ENCODE data around the gene SENP8. TPM values are rescaled to one million over a fixed set of nuclear protein-coding genes. Genes with fewer than 3 reads are reported as not detected.
A peak's percentile ranks its signal among the peaks of the same experiment; 100 is the strongest.

Gene SENP8
- total and polyA plus RNA-seq, 2 of the 13 experiments (the other 11 are each of a cell fraction or from before 2014, with no cell fraction given) = 2.7 to 3.0 TPM

GRCh38 chr15:72118017-72118978, at the start of gene SENP8, which contains the start of gene MYO9A (continued):
- TF ChIP-seq IKZF5 (CRISPR knock-in tag; IDR thresholded peaks at IDR 0.05) = no peak
- no peak for TF ChIP-seq SIN3B (IDR thresholded peaks at IDR 0.05; ENCODE audit: low read length)
- TF ChIP-seq, protein P1, sequence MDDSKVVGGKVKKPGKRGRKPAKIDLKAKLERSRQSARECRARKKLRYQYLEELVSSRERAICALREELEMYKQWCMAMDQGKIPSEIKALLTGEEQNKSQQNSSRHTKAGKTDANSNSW (CRISPR knock-in tag; IDR thresholded peaks at IDR 0.05; ENCODE audit: borderline replicate concordance) = no peak
- TF ChIP-seq, protein P2, sequence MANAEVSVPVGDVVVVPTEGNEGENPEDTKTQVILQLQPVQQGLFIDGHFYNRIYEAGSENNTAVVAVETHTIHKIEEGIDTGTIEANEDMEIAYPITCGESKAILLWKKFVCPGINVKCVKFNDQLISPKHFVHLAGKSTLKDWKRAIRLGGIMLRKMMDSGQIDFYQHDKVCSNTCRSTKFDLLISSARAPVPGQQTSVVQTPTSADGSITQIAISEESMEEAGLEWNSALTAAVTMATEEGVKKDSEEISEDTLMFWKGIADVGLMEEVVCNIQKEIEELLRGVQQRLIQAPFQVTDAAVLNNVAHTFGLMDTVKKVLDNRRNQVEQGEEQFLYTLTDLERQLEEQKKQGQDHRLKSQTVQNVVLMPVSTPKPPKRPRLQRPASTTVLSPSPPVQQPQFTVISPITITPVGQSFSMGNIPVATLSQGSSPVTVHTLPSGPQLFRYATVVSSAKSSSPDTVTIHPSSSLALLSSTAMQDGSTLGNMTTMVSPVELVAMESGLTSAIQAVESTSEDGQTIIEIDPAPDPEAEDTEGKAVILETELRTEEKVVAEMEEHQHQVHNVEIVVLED (CRISPR knock-in tag; IDR thresholded peaks at IDR 0.05; ENCODE audit: borderline replicate concordance) = peak; percentile 69; the same call in 1 of the 2 replicates
- TF ChIP-seq ZBTB14 (CRISPR knock-in tag; IDR thresholded peaks at IDR 0.05) = peak; percentile 93
- no peak for TF ChIP-seq MBD4 (IDR thresholded peaks at IDR 0.05; ENCODE audit: borderline replicate concordance, low read length)
- peak; percentile 65; the same call in 1 of the 2 replicates for TF ChIP-seq SIN3A (IDR thresholded peaks at IDR 0.05; ENCODE audit: borderline replicate concordance, low read depth, low read length)
- TF ChIP-seq, protein P3, sequence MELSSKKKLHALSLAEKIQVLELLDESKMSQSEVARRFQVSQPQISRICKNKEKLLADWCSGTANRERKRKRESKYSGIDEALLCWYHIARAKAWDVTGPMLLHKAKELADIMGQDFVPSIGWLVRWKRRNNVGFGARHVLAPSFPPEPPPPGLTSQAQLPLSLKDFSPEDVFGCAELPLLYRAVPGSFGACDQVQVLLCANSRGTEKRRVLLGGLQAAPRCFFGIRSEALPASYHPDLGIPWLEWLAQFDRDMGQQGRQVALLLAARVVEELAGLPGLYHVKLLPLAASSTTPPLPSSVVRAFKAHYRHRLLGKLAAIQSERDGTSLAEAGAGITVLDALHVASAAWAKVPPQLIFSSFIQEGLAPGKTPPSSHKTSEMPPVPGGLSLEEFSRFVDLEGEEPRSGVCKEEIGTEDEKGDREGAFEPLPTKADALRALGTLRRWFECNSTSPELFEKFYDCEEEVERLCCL (CRISPR knock-in tag; IDR thresholded peaks at IDR 0.05; ENCODE audit: borderline replicate concordance) = no peak
- no peak; a peak in 1 of 4 replicates for TF ChIP-seq MAFK (conservative IDR thresholded peaks at IDR 0.05 in 1 of 2, IDR thresholded peaks at IDR 0.05 in 1 of 2; ENCODE audit: low read length in 2 of 2)
- TF ChIP-seq TBX3 (IDR thresholded peaks at IDR 0.05; ENCODE audit: borderline replicate concordance) = no peak
- no peak for TF ChIP-seq ZNF251 (CRISPR knock-in tag; IDR thresholded peaks at IDR 0.05)
- TF ChIP-seq TP53 (CRISPR knock-in tag; conservative IDR thresholded peaks at IDR 0.05) = no peak
- peak; percentile 43; the same call in 1 of the 2 replicates for TF ChIP-seq MXD4 (CRISPR knock-in tag; IDR thresholded peaks at IDR 0.05)
- TF ChIP-seq NR2C2 (CRISPR knock-in tag; IDR thresholded peaks at IDR 0.05; ENCODE audit: borderline replicate concordance) = 0 out of 2 replicates have a peak, but pooled peaks have one; percentile 42
- peak; percentile 100 for TF ChIP-seq BHLHE40 (IDR thresholded peaks at IDR 0.05; ENCODE audit: low read length)
- TF ChIP-seq PLRG1 (conservative IDR thresholded peaks at IDR 0.05) = no peak
- no peak for TF ChIP-seq HOXD1 (CRISPR knock-in tag; IDR thresholded peaks at IDR 0.05)
- no peak for TF ChIP-seq CBFB (CRISPR knock-in tag; IDR thresholded peaks at IDR 0.05)
- no peak for TF ChIP-seq ZNF383 (CRISPR knock-in tag; IDR thresholded peaks at IDR 0.05; ENCODE audit: borderline replicate concordance)
- TF ChIP-seq ZNF350 (CRISPR knock-in tag; IDR thresholded peaks at IDR 0.05; ENCODE audit: borderline replicate concordance, low read depth) = no peak
- TF ChIP-seq, protein P4, sequence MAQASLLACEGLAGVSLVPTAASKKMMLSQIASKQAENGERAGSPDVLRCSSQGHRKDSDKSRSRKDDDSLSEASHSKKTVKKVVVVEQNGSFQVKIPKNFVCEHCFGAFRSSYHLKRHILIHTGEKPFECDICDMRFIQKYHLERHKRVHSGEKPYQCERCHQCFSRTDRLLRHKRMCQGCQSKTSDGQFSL (CRISPR knock-in tag; IDR thresholded peaks at IDR 0.05) = no peak
- no peak for TF ChIP-seq ZNF589 (CRISPR knock-in tag; conservative IDR thresholded peaks at IDR 0.05)

All from HepG2 (cell line).